Mesendoderm (in vitro differentiated cells): ENCODE data around the gene OR11H12. TPM values are rescaled to one million over a fixed set of nuclear protein-coding genes. Genes with fewer than 3 reads are reported as not detected.
"Not testable (repeated sequence)": the region's sequence is repeated elsewhere in the genome, so short reads cannot be mapped to it uniquely, and the experiment has no call there.

Source experiments
- DNase-seq: peaks from one replicate; pipeline ENCODE4 v3.0.0; 2013
- H2AK5ac ChIP-seq: 2 replicates; pipeline ENCODE4 v1.6.1; 2013; ENCODE audit warnings: low read length, inconsistent platforms
- H2BK120ac ChIP-seq: 2 replicates; pipeline ENCODE4 v1.6.1; 2013; ENCODE audit warnings: low read depth, mild to moderate bottlenecking, low read length, moderate library complexity, mixed read lengths
- H2BK15ac ChIP-seq: replicated peaks from 2 replicates; pipeline ENCODE4 v1.6.1; 2013; ENCODE audit warnings: low read depth, mild to moderate bottlenecking, moderate library complexity
- H2BK5ac ChIP-seq: 2 replicates; pipeline ENCODE4 v1.6.1; 2013; ENCODE audit warnings: low read length, inconsistent platforms
- H3K18ac ChIP-seq: 2 replicates; pipeline ENCODE4 v1.6.1; 2013; ENCODE audit warnings: mild to moderate bottlenecking, low read length, mixed read lengths
- H3K23ac ChIP-seq: one replicate; pipeline ENCODE4 v1.6.1; 2013; ENCODE audit warnings: low read length
- H3K27ac ChIP-seq: 2 replicates; pipeline ENCODE4 v1.5.1; 2013; ENCODE audit warnings: low read depth, mild to moderate bottlenecking, inconsistent platforms, low read length, moderate library complexity
- H3K27me3 ChIP-seq: 2 replicates; pipeline ENCODE4 v1.6.1; 2013; ENCODE audit warnings: low read length, control low read depth, mild to moderate bottlenecking, inconsistent platforms; ENCODE audit not compliant: insufficient read depth, poor library complexity
- H3K36me3 ChIP-seq: 2 replicates; pipeline ENCODE4 v1.6.1; 2013; ENCODE audit warnings: low read length, inconsistent platforms; ENCODE audit not compliant: control insufficient read depth, insufficient read depth
- H3K4ac ChIP-seq: one replicate; pipeline ENCODE4 v1.6.1; 2013; ENCODE audit warnings: low read depth, mild to moderate bottlenecking, low read length, moderate library complexity
- H3K4me1 ChIP-seq: 2 replicates; pipeline ENCODE4 v1.6.1; 2013; ENCODE audit warnings: low read depth, low read length, inconsistent platforms; ENCODE audit not compliant: control insufficient read depth
- H3K4me2 ChIP-seq: 2 replicates; pipeline ENCODE4 v1.6.1; 2013; ENCODE audit warnings: low read length
- H3K4me3 ChIP-seq: 2 replicates; pipeline ENCODE4 v1.5.1; 2013; ENCODE audit warnings: mild to moderate bottlenecking, low read length
- H3K56ac ChIP-seq: one replicate; pipeline ENCODE4 v1.6.1; 2013; ENCODE audit warnings: low read length
- H3K79me1 ChIP-seq: 2 replicates; pipeline ENCODE4 v1.6.1; 2013; ENCODE audit warnings: low read length, inconsistent platforms
- H3K79me2 ChIP-seq: 2 replicates; pipeline ENCODE4 v1.6.1; 2013; ENCODE audit warnings: mild to moderate bottlenecking, low read length; ENCODE audit not compliant: control insufficient read depth, insufficient read depth
- H3K9ac ChIP-seq: 2 replicates; pipeline ENCODE4 v1.6.1; 2013; ENCODE audit warnings: low read length, inconsistent platforms
- H4K5ac ChIP-seq: one replicate; pipeline ENCODE4 v1.6.1; 2013; ENCODE audit warnings: low read length
- H4K8ac ChIP-seq: one replicate; pipeline ENCODE4 v1.6.1; 2013; ENCODE audit warnings: low read depth, mild to moderate bottlenecking, control low read depth, low read length, moderate library complexity
- WGBS: extraction: QIAGEN DNeasy Blood & Tissue Kit; methylation state at CpG from one replicate; pipeline ENCODE4 v1.1.7; 2013; ENCODE audit warnings: low lambda C conversion rate, missing lambda C conversion rate; ENCODE audit not compliant: insufficient coverage; ENCODE audit errors: extremely low coverage; 5-methylcytosine and 5-hydroxymethylcytosine counted together
- small RNA-seq: library from polyadenylated mRNA; stranded (forward); fragments of <200 nt; extraction: miRNeasy Mini kit (QIAGEN cat#:217004); gene quantifications from one replicate; pipeline ENCODE3, GENCODE V24; 2013; ENCODE audit not compliant: insufficient read depth

Gene OR11H12

GRCh38 chr14:18646075-18646730, 45.3 kb downstream of the OR11H12 start:
- H2BK120ac ChIP-seq, H2BK5ac ChIP-seq, H4K8ac ChIP-seq, H3K56ac ChIP-seq, H3K4me2 ChIP-seq, H3K4me1 ChIP-seq, H3K9ac ChIP-seq, H2BK15ac ChIP-seq, H3K27ac ChIP-seq, H3K18ac ChIP-seq, H4K5ac ChIP-seq, H3K36me3 ChIP-seq, H3K27me3 ChIP-seq, H2AK5ac ChIP-seq, H3K4ac ChIP-seq, H3K23ac ChIP-seq, DNase-seq, H3K79me2 ChIP-seq, H3K4me3 ChIP-seq, H3K79me1 ChIP-seq: not testable (repeated sequence)
- no CpG with 5 or more reads among the region's 45 CpGs for WGBS

Small RNA genes lying within 50 kb of the gene (small RNA-seq; reads per million reads assigned to genes)
- not detected for gene CR383656.6
- gene CR383656.7, result not detected
- not detected for gene CR383656.9
